Measurements from ENCODE around the gene RBM26. TPM values are rescaled to one million over a fixed set of nuclear protein-coding genes. Genes with fewer than 3 reads are reported as not detected.

The RBM26 gene
- total and polyA plus RNA-seq, 2 experiments from 2014 or later: 46.0 to 69.3 TPM

- TF ChIP-seq, protein P1, sequence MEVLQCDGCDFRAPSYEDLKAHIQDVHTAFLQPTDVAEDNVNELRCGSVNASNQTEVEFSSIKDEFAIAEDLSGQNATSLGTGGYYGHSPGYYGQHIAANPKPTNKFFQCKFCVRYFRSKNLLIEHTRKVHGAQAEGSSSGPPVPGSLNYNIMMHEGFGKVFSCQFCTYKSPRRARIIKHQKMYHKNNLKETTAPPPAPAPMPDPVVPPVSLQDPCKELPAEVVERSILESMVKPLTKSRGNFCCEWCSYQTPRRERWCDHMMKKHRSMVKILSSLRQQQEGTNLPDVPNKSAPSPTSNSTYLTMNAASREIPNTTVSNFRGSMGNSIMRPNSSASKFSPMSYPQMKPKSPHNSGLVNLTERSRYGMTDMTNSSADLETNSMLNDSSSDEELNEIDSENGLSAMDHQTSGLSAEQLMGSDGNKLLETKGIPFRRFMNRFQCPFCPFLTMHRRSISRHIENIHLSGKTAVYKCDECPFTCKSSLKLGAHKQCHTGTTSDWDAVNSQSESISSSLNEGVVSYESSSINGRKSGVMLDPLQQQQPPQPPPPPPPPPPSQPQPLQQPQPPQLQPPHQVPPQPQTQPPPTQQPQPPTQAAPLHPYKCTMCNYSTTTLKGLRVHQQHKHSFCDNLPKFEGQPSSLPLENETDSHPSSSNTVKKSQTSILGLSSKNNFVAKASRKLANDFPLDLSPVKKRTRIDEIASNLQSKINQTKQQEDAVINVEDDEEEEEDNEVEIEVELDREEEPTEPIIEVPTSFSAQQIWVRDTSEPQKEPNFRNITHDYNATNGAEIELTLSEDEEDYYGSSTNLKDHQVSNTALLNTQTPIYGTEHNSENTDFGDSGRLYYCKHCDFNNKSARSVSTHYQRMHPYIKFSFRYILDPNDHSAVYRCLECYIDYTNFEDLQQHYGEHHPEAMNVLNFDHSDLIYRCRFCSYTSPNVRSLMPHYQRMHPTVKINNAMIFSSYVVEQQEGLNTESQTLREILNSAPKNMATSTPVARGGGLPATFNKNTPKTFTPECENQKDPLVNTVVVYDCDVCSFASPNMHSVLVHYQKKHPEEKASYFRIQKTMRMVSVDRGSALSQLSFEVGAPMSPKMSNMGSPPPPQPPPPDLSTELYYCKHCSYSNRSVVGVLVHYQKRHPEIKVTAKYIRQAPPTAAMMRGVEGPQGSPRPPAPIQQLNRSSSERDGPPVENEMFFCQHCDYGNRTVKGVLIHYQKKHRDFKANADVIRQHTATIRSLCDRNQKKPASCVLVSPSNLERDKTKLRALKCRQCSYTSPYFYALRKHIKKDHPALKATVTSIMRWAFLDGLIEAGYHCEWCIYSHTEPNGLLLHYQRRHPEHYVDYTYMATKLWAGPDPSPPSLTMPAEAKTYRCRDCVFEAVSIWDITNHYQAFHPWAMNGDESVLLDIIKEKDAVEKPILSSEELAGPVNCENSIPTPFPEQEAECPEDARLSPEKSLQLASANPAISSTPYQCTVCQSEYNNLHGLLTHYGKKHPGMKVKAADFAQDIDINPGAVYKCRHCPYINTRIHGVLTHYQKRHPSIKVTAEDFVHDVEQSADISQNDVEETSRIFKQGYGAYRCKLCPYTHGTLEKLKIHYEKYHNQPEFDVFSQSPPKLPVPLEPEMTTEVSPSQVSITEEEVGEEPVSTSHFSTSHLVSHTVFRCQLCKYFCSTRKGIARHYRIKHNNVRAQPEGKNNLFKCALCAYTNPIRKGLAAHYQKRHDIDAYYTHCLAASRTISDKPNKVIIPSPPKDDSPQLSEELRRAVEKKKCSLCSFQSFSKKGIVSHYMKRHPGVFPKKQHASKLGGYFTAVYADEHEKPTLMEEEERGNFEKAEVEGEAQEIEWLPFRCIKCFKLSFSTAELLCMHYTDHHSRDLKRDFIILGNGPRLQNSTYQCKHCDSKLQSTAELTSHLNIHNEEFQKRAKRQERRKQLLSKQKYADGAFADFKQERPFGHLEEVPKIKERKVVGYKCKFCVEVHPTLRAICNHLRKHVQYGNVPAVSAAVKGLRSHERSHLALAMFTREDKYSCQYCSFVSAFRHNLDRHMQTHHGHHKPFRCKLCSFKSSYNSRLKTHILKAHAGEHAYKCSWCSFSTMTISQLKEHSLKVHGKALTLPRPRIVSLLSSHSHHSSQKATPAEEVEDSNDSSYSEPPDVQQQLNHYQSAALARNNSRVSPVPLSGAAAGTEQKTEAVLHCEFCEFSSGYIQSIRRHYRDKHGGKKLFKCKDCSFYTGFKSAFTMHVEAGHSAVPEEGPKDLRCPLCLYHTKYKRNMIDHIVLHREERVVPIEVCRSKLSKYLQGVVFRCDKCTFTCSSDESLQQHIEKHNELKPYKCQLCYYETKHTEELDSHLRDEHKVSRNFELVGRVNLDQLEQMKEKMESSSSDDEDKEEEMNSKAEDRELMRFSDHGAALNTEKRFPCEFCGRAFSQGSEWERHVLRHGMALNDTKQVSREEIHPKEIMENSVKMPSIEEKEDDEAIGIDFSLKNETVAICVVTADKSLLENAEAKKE (CRISPR knock-in tag; IDR thresholded peaks at IDR 0.05): no peak
Measured at GRCh38 chr13:79452239-79452913, 46.3 kb upstream of the RBM26 start (continued).

DNA sequence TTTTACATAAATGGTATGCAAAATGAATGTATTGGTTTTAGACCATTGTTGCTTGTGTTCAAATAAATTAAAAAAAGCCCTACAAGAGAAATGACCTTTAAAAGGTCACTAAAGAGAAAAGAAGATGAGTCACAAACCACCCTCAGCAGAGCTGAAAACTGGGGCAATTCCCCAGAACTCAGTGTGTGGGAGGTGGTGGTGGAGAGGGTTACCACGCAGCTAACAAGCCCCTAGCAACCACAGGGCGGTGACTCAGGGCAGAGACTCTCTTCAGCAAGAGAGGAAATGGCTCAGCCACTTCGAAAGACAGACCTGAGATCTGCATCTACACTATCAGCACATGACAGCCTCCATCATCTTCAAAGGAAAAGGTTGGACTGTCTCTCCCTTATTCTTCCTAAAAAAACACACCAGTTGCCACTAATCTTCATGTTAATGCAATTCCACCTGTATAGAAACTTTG, 45.5 kb upstream of the RBM26 start:
- peaks cover 18% of the 10 kb centered on the region for H3K4me1 Mint-ChIP-seq
- Histone ChIP-seq H3K4me2 (no peak overlapping the region), H3K4me3 (no peak overlapping the region), H3K79me2 (replicated peaks; ENCODE audit: insufficient read depth) (no peaks in the 10 kb centered on the region), H3F3A (replicated peaks; ENCODE audit: low read depth) (no peaks in the 10 kb centered on the region), H2AFZ (peak overlapping the region; percentile 13; the same call in 1 of the 2 replicates), H3K4me1 (ENCODE audit: insufficient read depth) (peaks cover 12% of the 10 kb centered on the region; the same call in 1 of the 2 replicates), H4K20me1 (replicated peaks; ENCODE audit: insufficient read depth) (no peaks in the 10 kb centered on the region), H3K27me3 (ENCODE audit: insufficient read depth) (no peaks in the 10 kb centered on the region), H3K36me3 (ENCODE audit: insufficient read depth) (no peaks in the 10 kb centered on the region), H3K9me2 (ENCODE audit: insufficient read depth) (no peaks in the 10 kb centered on the region), H3K27ac (ENCODE audit: low read depth) (no peak overlapping the region)
- ATAC-seq (peak; percentile 84), DNase-seq (ENCODE audit: low spot score) (peak; percentile 46)
- H3K9me3 Mint-ChIP-seq: no peaks in the 10 kb centered on the region
- H3K27ac Mint-ChIP-seq: no peak overlapping the region
- no peaks in the 10 kb centered on the region for H3K36me3 Mint-ChIP-seq (ENCODE audit: low read depth)
- TF ChIP-seq POLR2AphosphoS5 (IDR thresholded peaks at IDR 0.05; ENCODE audit: low read depth): no peak
- TF ChIP-seq, protein P2, sequence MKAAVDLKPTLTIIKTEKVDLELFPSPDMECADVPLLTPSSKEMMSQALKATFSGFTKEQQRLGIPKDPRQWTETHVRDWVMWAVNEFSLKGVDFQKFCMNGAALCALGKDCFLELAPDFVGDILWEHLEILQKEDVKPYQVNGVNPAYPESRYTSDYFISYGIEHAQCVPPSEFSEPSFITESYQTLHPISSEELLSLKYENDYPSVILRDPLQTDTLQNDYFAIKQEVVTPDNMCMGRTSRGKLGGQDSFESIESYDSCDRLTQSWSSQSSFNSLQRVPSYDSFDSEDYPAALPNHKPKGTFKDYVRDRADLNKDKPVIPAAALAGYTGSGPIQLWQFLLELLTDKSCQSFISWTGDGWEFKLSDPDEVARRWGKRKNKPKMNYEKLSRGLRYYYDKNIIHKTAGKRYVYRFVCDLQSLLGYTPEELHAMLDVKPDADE (IDR thresholded peaks at IDR 0.05): no peak
- TF ChIP-seq STAT1 (IDR thresholded peaks at IDR 0.05; ENCODE audit: unreplicated experiment): no peak
- TF ChIP-seq EZH2 (IDR thresholded peaks at IDR 0.05; ENCODE audit: low read depth, unreplicated experiment): no peak
- TF ChIP-seq ZNF331 (CRISPR knock-in tag; IDR thresholded peaks at IDR 0.05; ENCODE audit: low read depth): no peak
- no peaks in the 10 kb centered on the region for H3K27me3 Mint-ChIP-seq (ENCODE audit: insufficient read depth, low read depth, poor library complexity)
- no peak overlapping the region for H3K4me3 Mint-ChIP-seq

Measured in GM23338 (cell line).